Measurements from ENCODE around the gene MPHOSPH9. TPM values are rescaled to one million over a fixed set of nuclear protein-coding genes. Genes with fewer than 3 reads are reported as not detected.

MPHOSPH9 gene
- total RNA-seq, 1 experiment from 2014 or later: 43.1 TPM

DNA sequence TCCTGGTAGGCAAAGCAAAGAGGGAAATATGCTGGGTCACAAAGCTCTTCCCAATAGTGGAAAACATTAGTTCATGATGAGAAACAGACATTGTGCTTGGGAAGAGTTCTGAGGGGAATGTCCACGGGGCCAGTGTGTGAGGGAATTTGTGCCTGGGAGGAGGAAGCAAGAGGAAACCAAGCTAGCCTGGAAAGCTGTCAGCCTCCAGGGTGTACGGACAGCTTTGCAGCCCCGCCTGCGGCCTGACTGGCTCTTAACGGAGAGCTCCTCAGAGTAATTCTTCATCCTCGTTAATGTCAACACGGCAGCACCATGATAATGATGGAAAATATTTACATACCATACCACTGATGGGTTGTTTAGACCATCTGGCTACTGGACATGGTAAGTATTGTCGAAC is 114.4 kb downstream of the MPHOSPH9 start:
- Histone ChIP-seq H3K36me3 (ENCODE audit: control insufficient read depth, insufficient read depth, low read length) (no peaks in the 10 kb centered on the region), H3K9me3 (no peaks in the 10 kb centered on the region), H3K4me1 (no peaks in the 10 kb centered on the region), H3K4me3 (ENCODE audit: low read depth, low read length) (no peak overlapping the region), H3K27me3 (replicated peaks; ENCODE audit: control insufficient read depth, insufficient read depth, low read length) (no peaks in the 10 kb centered on the region)
- ChIA-PET POLR2A (no interaction called here), CTCF (no interaction called here)
- no peak for DNase-seq
- Mint-ChIP-seq H3K4me1 (ENCODE audit: low read depth, unreplicated experiment) (no peaks in the 10 kb centered on the region), H3K27ac (ENCODE audit: unreplicated experiment) (no peak overlapping the region), H3K9me3 (ENCODE audit: unreplicated experiment) (no peaks in the 10 kb centered on the region), H3K36me3 (ENCODE audit: insufficient read depth, unreplicated experiment) (no peaks in the 10 kb centered on the region), H3K27me3 (ENCODE audit: insufficient read depth, unreplicated experiment) (no peaks in the 10 kb centered on the region), H3K4me3 (ENCODE audit: unreplicated experiment) (no peak overlapping the region)
- TF ChIP-seq, protein P1, sequence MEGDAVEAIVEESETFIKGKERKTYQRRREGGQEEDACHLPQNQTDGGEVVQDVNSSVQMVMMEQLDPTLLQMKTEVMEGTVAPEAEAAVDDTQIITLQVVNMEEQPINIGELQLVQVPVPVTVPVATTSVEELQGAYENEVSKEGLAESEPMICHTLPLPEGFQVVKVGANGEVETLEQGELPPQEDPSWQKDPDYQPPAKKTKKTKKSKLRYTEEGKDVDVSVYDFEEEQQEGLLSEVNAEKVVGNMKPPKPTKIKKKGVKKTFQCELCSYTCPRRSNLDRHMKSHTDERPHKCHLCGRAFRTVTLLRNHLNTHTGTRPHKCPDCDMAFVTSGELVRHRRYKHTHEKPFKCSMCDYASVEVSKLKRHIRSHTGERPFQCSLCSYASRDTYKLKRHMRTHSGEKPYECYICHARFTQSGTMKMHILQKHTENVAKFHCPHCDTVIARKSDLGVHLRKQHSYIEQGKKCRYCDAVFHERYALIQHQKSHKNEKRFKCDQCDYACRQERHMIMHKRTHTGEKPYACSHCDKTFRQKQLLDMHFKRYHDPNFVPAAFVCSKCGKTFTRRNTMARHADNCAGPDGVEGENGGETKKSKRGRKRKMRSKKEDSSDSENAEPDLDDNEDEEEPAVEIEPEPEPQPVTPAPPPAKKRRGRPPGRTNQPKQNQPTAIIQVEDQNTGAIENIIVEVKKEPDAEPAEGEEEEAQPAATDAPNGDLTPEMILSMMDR (IDR thresholded peaks at IDR 0.05; ENCODE audit: insufficient read depth in 1 of 2, low read depth in 1 of 2, low read length in 1 of 2, severe bottlenecking in 1 of 2, unreplicated experiment in 1 of 2): no peak
- intact Hi-C loops (cut with micrococcal nuclease; ENCODE audit: unreplicated experiment): no loop called here
- no TSS peak for BruUV-seq (replicated peaks)

DNA sequence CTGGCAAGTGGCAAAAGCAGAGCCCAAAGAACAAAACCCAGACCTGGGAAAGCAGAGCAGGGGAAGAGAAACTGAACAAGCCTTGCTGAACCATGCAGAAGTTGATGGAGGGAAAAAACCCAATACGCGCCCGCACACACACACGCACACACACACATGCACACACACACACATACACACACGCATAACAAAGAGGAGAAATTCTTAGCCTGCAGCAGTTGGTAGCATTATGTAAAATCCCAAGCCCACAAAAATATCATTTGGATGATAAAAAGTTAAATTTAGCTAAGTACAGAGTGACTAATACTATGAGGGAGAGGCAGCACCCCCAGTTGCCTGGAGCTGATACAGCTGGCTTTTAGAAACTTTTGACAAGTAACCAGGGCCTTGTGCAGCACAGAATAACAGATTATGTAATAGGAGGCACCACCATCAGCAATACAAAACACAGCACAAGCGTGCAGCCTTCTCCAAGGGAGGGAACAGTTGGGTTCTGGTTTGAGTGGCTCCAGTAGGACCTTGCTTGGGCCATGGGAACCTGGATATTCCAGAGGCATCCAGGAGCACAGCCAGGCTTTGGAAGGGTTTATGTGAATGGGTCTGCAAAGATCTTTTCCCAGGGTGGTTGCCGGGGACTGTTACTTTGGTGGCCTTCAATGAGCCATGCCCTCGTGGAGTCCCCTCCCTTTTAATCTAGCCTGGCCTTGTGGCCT is 117.4 kb downstream of the MPHOSPH9 start:
- Histone ChIP-seq H3K9me3 (no peaks in the 10 kb centered on the region), H3K4me1 (no peaks in the 10 kb centered on the region), H3K27me3 (replicated peaks; ENCODE audit: control insufficient read depth, insufficient read depth, low read length) (no peaks in the 10 kb centered on the region), H3K4me3 (ENCODE audit: low read depth, low read length) (no peak overlapping the region), H3K36me3 (ENCODE audit: control insufficient read depth, insufficient read depth, low read length) (no peaks in the 10 kb centered on the region)
- intact Hi-C loops (cut with micrococcal nuclease; ENCODE audit: unreplicated experiment): no loop called here
- Mint-ChIP-seq H3K27me3 (ENCODE audit: insufficient read depth, unreplicated experiment) (no peaks in the 10 kb centered on the region), H3K4me1 (ENCODE audit: low read depth, unreplicated experiment) (no peaks in the 10 kb centered on the region), H3K9me3 (ENCODE audit: unreplicated experiment) (no peaks in the 10 kb centered on the region), H3K36me3 (ENCODE audit: insufficient read depth, unreplicated experiment) (no peaks in the 10 kb centered on the region), H3K27ac (ENCODE audit: unreplicated experiment) (no peak overlapping the region), H3K4me3 (ENCODE audit: unreplicated experiment) (no peak overlapping the region)
- no TSS peak for BruUV-seq (replicated peaks)
- POLR2A ChIA-PET: no interaction called here
- TF ChIP-seq, protein P1 (IDR thresholded peaks at IDR 0.05; ENCODE audit: insufficient read depth in 1 of 2, low read depth in 1 of 2, low read length in 1 of 2, severe bottlenecking in 1 of 2, unreplicated experiment in 1 of 2): no peak
- CTCF ChIA-PET: interaction anchor here (0.5 kb wide), 1 partner anchor 125 kb away, joined by 3 read pairs; no protein-coding TSS in a partner anchor
- no peak for DNase-seq

DNA sequence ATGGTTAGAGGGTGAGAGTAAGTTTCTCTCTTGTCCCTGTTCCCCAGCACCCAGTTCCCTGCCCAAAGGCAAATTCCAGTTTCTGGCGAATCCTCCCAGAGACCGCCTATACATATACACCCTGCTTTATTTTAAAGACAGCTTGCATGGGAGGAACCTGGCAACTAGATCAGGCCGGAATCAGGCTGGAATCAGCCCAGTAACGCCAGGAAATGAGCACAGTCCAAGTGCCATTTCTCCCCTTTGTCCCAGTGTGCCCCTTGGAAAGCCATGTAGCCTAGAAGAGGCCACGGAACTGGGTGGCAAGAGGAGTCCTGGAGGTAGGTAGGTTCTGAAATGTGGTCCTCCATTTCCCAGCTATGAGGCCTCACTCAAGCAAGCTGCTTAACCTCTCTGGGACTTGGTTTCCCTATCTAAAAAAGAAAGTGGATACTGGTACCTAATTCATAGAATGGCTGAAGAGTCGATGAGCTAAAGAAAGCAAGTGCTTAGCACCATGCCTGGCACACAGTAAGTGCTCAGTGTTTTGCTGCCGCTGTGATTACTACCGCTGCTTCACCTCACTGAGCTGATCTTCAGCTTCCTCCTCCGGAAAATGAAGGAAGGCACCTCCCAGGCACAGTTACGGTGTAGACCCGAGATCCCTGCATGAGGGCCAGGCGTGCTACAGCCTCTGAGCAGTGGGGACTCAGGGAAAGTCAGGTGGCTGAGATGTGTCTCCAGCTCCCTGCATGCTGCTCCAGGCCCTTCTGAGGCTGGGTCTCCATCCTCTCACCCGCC is 118.4 kb downstream of the MPHOSPH9 start:
- no peak overlapping the region for H3K4me3 ChIP-seq (ENCODE audit: low read depth, low read length)
- intact Hi-C loops (cut with micrococcal nuclease; ENCODE audit: unreplicated experiment): no loop called here
- CTCF ChIA-PET: no interaction called here
- POLR2A ChIA-PET: no interaction called here
- Mint-ChIP-seq H3K27ac (ENCODE audit: unreplicated experiment) (no peak overlapping the region), H3K4me1 (ENCODE audit: low read depth, unreplicated experiment) (no peaks in the 10 kb centered on the region), H3K27me3 (ENCODE audit: insufficient read depth, unreplicated experiment) (no peaks in the 10 kb centered on the region), H3K9me3 (ENCODE audit: unreplicated experiment) (no peaks in the 10 kb centered on the region), H3K36me3 (ENCODE audit: insufficient read depth, unreplicated experiment) (no peaks in the 10 kb centered on the region), H3K4me3 (ENCODE audit: unreplicated experiment) (no peak overlapping the region)
- H3K4me1 ChIP-seq: no peaks in the 10 kb centered on the region
- no peaks in the 10 kb centered on the region for H3K36me3 ChIP-seq (ENCODE audit: control insufficient read depth, insufficient read depth, low read length)
- no peaks in the 10 kb centered on the region for H3K27me3 ChIP-seq (replicated peaks; ENCODE audit: control insufficient read depth, insufficient read depth, low read length)
- BruUV-seq (replicated peaks): no TSS peak
- DNase-seq: no peak
- TF ChIP-seq, protein P1 (IDR thresholded peaks at IDR 0.05; ENCODE audit: insufficient read depth in 1 of 2, low read depth in 1 of 2, low read length in 1 of 2, severe bottlenecking in 1 of 2, unreplicated experiment in 1 of 2): no peak
- no peaks in the 10 kb centered on the region for H3K9me3 ChIP-seq
